ENCODE measurements around the gene SLC39A8.
"Not testable (repeated sequence)": the region's sequence is repeated elsewhere in the genome, so short reads cannot be mapped to it uniquely, and the experiment has no call there.

SLC39A8 gene

GRCh38 chr4:102299354-102300107, 45.8 kb downstream of the SLC39A8 start:
- peak; percentile 65 for DNase-seq (ENCODE audit: low spot score)

GRCh38 chr4:102298716-102299115, 46.6 kb downstream of the SLC39A8 start:
- no peak for DNase-seq (ENCODE audit: low spot score)

- DNase-seq (ENCODE audit: low spot score) = no peak
Observed at GRCh38 chr4:102295153-102295862, 50.0 kb downstream of the SLC39A8 start.

GRCh38 chr4:102288497-102288896, 56.8 kb downstream of the SLC39A8 start:
- DNase-seq (ENCODE audit: low spot score) = no peak

GRCh38 chr4:102285831-102286230, 59.5 kb downstream of the SLC39A8 start:
- DNase-seq (ENCODE audit: low spot score) = no peak

- DNase-seq (ENCODE audit: low spot score) = no peak
Observed at GRCh38 chr4:102281171-102281839, 64.0 kb downstream of the SLC39A8 start.

- not testable (repeated sequence) for DNase-seq (ENCODE audit: low spot score)
Observed at GRCh38 chr4:102273317-102273716, 72.0 kb downstream of the SLC39A8 start.

- DNase-seq (ENCODE audit: low spot score) = no peak
Observed at GRCh38 chr4:102272318-102272717, 73.0 kb downstream of the SLC39A8 start.

GRCh38 chr4:102268355-102268754, 76.9 kb downstream of the SLC39A8 start:
- DNase-seq (ENCODE audit: low spot score) = no peak

- peak; percentile 53 for DNase-seq (ENCODE audit: low spot score)
Observed at GRCh38 chr4:102263024-102263787, 82.1 kb downstream of the SLC39A8 start.

GRCh38 chr4:102259702-102260101, 85.6 kb downstream of the SLC39A8 start:
- DNase-seq (ENCODE audit: low spot score) = no peak

- DNase-seq (ENCODE audit: low spot score) = no peak
Observed at GRCh38 chr4:102259081-102259480, 86.2 kb downstream of the SLC39A8 start.

GRCh38 chr4:102256321-102256720, 89.0 kb downstream of the SLC39A8 start:
- no peak for DNase-seq (ENCODE audit: low spot score)

GRCh38 chr4:102253860-102254259, 91.4 kb downstream of the SLC39A8 start:
- DNase-seq (ENCODE audit: low spot score) = no peak

GRCh38 chr4:102252171-102252570, 93.1 kb downstream of the SLC39A8 start:
- no peak for DNase-seq (ENCODE audit: low spot score)

GRCh38 chr4:102250341-102250740, 94.9 kb downstream of the SLC39A8 start:
- DNase-seq (ENCODE audit: low spot score) = no peak

- no peak for DNase-seq (ENCODE audit: low spot score)
Observed at GRCh38 chr4:102247041-102247440, 98.2 kb downstream of the SLC39A8 start.

GRCh38 chr4:102246416-102246815, 98.9 kb downstream of the SLC39A8 start:
- DNase-seq (ENCODE audit: low spot score) = no peak

- no peak for DNase-seq (ENCODE audit: low spot score)
Observed at GRCh38 chr4:102244878-102245535, 100.3 kb downstream of the SLC39A8 start.

- not testable (repeated sequence) for DNase-seq (ENCODE audit: low spot score)
Observed at GRCh38 chr4:102243296-102243695, 102.0 kb downstream of the SLC39A8 start.

GRCh38 chr4:102234243-102234838, 110.9 kb downstream of the SLC39A8 start:
- no peak for DNase-seq (ENCODE audit: low spot score)
